HFFc6 (cell line): ENCODE results near the gene IRF6. TPM values are rescaled to one million over a fixed set of nuclear protein-coding genes. Genes with fewer than 3 reads are reported as not detected.

Experiments
- DNase-seq: peaks from one replicate; pipeline ENCODE4 v3.0.0-alpha.2; 2018
- H3K27ac Mint-ChIP-seq: 2 replicates; pipeline ENCODE4 v1.8.0; 2020; ENCODE audit warnings: mild to moderate bottlenecking, mixed read lengths
- H3K27me3 Mint-ChIP-seq: 2 replicates; pipeline ENCODE4 v1.8.0; 2021; ENCODE audit warnings: mild to moderate bottlenecking, moderate library complexity, mixed read lengths; ENCODE audit not compliant: insufficient read depth
- H3K36me3 Mint-ChIP-seq: 2 replicates; pipeline ENCODE4 v1.8.0; 2021; ENCODE audit warnings: low read depth, mixed read lengths
- H3K4me1 Mint-ChIP-seq: 2 replicates; pipeline ENCODE4 v1.8.0; 2020; ENCODE audit warnings: low read depth, mixed read lengths
- H3K4me3 Mint-ChIP-seq: 2 replicates; pipeline ENCODE4 v1.8.0; 2020; ENCODE audit warnings: mild to moderate bottlenecking, moderate library complexity, mixed read lengths
- H3K9me3 Mint-ChIP-seq: 2 replicates; pipeline ENCODE4 v1.8.0; 2020; ENCODE audit warnings: mild to moderate bottlenecking, mixed read lengths
- CTCF ChIP-seq: fragments of 200-600 bp; sonication (generic); IDR thresholded peaks from 2 replicates; pipeline ENCODE4 v1.5.0; 2021; ENCODE audit warnings: antibody characterized with exemption, mild to moderate bottlenecking
- total RNA-seq, 6 experiments: library from RNA; stranded (reverse); fragmentation: NEBNext Ultra II Directional; extraction: Animal tissue kit (Norgen Biotek cat#: 25700); gene quantifications; 2 replicates in 1 of 6; 3 replicates in 5 of 6; pipeline ENCODE4 v1.2.3, GENCODE V29; 2021

IRF6 gene
- total RNA-seq, 6 experiments from 2014 or later, result 0.14 to 3.2 (median 0.28) TPM

- H3K4me3 Mint-ChIP-seq, result no peak overlapping the region; the same call in 1 of the 2 replicates
- no peak for TF ChIP-seq CTCF
- H3K27ac Mint-ChIP-seq, result peak overlapping the region; percentile 54
- DNase-seq, result peak; percentile 98
- no peaks in the 10 kb centered on the region for H3K36me3 Mint-ChIP-seq
- no peaks in the 10 kb centered on the region for H3K9me3 Mint-ChIP-seq
- H3K27me3 Mint-ChIP-seq, result peaks cover 2% of the 10 kb centered on the region; the same call in 1 of the 2 replicates
- H3K4me1 Mint-ChIP-seq, result peaks cover 27% of the 10 kb centered on the region
Observed at GRCh38 chr1:209808059-209808581, 2.2 kb upstream of the IRF6 start.

- peaks cover 2% of the 10 kb centered on the region; the same call in 1 of the 2 replicates for H3K27me3 Mint-ChIP-seq
- H3K36me3 Mint-ChIP-seq, result no peaks in the 10 kb centered on the region
- peak overlapping the region; percentile 8; the same call in 1 of the 2 replicates for H3K27ac Mint-ChIP-seq
- no peak for DNase-seq
- no peak for TF ChIP-seq CTCF
- peaks cover 29% of the 10 kb centered on the region for H3K4me1 Mint-ChIP-seq
- no peak overlapping the region for H3K4me3 Mint-ChIP-seq
- H3K9me3 Mint-ChIP-seq, result no peaks in the 10 kb centered on the region
Observed at GRCh38 chr1:209807509-209807908, 1.6 kb upstream of the IRF6 start.

- H3K4me1 Mint-ChIP-seq, result peaks cover 48% of the 10 kb centered on the region
- H3K27ac Mint-ChIP-seq, result no peak overlapping the region
- TF ChIP-seq CTCF, result no peak
- H3K4me3 Mint-ChIP-seq, result peak overlapping the region; percentile 81; the same call in 1 of the 2 replicates
- H3K27me3 Mint-ChIP-seq, result peaks cover 2% of the 10 kb centered on the region; the same call in 1 of the 2 replicates
- no peaks in the 10 kb centered on the region for H3K36me3 Mint-ChIP-seq
- H3K9me3 Mint-ChIP-seq, result no peaks in the 10 kb centered on the region
- DNase-seq, result no peak
Observed at GRCh38 chr1:209805341-209805781, 581 bp downstream of the IRF6 start.

- H3K27ac Mint-ChIP-seq, result no peak overlapping the region
- no peaks in the 10 kb centered on the region for H3K36me3 Mint-ChIP-seq
- no peak for TF ChIP-seq CTCF
- H3K9me3 Mint-ChIP-seq, result no peaks in the 10 kb centered on the region
- peaks cover 2% of the 10 kb centered on the region; the same call in 1 of the 2 replicates for H3K27me3 Mint-ChIP-seq
- no peak overlapping the region for H3K4me3 Mint-ChIP-seq
- peaks cover 47% of the 10 kb centered on the region for H3K4me1 Mint-ChIP-seq
- no peak for DNase-seq
Observed at GRCh38 chr1:209803568-209803967, 2.4 kb downstream of the IRF6 start.

GRCh38 chr1:209802780-209803152 is 3.2 kb downstream of the IRF6 start:
- no peak overlapping the region for H3K27ac Mint-ChIP-seq
- no peak overlapping the region for H3K4me3 Mint-ChIP-seq
- no peaks in the 10 kb centered on the region for H3K36me3 Mint-ChIP-seq
- TF ChIP-seq CTCF, result no peak
- H3K4me1 Mint-ChIP-seq, result peaks cover 46% of the 10 kb centered on the region
- H3K27me3 Mint-ChIP-seq, result peaks cover 4% of the 10 kb centered on the region
- no peaks in the 10 kb centered on the region for H3K9me3 Mint-ChIP-seq
- no peak for DNase-seq
